Measurements from ENCODE around the gene BCAM.

DNA sequence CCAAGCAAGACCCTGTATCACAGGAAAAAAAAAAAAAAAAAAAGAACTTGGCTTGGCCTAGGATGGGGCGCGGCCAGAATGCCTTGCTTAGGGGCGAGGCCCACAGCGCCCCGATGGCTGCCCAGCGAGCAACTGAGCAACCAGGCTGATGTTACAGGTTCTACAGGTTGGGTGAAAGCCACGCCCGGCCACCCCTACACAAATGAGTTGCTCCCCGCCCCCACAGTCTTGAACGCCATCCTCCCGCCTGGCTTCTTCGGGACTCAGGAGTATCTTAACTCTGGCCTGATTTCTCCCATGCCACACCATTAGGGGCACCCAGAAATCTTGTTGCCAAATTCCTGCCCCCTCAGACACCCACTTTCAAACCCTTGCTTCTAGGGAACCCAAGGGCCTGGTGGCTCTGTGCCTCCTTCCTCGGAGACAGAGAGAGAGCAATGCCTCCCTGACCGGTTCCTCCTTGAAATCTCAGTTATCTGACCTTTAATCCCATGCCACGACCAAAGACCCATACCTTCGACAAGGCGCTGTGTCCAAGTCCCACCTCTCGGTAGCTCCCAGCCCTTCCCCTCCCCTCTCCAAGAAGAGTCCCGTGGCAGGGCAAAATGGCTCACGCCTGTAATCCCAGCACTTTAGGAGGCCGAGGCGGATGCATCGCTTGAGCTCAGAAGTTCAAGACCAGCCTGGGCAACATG lies 32.4 kb upstream of the BCAM start:
- no peak for TF ChIP-seq POLR2AphosphoS5 (IDR thresholded peaks at IDR 0.05; ENCODE audit: low read depth, low read length)
- no peak for TF ChIP-seq TAF1 (IDR thresholded peaks at IDR 0.05; ENCODE audit: borderline replicate concordance, insufficient read depth, low read length)
- TF ChIP-seq SIN3A (IDR thresholded peaks at IDR 0.05; ENCODE audit: borderline replicate concordance, insufficient read depth, low read length): no peak
- TF ChIP-seq, protein P1, sequence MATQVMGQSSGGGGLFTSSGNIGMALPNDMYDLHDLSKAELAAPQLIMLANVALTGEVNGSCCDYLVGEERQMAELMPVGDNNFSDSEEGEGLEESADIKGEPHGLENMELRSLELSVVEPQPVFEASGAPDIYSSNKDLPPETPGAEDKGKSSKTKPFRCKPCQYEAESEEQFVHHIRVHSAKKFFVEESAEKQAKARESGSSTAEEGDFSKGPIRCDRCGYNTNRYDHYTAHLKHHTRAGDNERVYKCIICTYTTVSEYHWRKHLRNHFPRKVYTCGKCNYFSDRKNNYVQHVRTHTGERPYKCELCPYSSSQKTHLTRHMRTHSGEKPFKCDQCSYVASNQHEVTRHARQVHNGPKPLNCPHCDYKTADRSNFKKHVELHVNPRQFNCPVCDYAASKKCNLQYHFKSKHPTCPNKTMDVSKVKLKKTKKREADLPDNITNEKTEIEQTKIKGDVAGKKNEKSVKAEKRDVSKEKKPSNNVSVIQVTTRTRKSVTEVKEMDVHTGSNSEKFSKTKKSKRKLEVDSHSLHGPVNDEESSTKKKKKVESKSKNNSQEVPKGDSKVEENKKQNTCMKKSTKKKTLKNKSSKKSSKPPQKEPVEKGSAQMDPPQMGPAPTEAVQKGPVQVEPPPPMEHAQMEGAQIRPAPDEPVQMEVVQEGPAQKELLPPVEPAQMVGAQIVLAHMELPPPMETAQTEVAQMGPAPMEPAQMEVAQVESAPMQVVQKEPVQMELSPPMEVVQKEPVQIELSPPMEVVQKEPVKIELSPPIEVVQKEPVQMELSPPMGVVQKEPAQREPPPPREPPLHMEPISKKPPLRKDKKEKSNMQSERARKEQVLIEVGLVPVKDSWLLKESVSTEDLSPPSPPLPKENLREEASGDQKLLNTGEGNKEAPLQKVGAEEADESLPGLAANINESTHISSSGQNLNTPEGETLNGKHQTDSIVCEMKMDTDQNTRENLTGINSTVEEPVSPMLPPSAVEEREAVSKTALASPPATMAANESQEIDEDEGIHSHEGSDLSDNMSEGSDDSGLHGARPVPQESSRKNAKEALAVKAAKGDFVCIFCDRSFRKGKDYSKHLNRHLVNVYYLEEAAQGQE (IDR thresholded peaks at IDR 0.05; ENCODE audit: insufficient read depth in 1 of 2, low read depth in 2 of 2, low read length in 2 of 2): no peak
- TF ChIP-seq FOXP2 (optimal IDR thresholded peaks at IDR 0.05; ENCODE audit: borderline replicate concordance, extremely low read depth, extremely low read length, insufficient read depth): no peak
